Smooth muscle cell (in vitro differentiated cells): Measurements from ENCODE around the gene COL26A1. TPM values are rescaled to one million over a fixed set of nuclear protein-coding genes. Genes with fewer than 3 reads are reported as not detected.
A peak's percentile ranks its signal among the peaks of the same experiment; 100 is the strongest.

Source experiments
- DNase-seq: peaks from one replicate; lab custom pipeline; 2025; ENCODE audit not compliant: unreplicated experiment; lab: John Stamatoyannopoulos, UW
- H2AFZ ChIP-seq: fragments of 200-600 bp; sonication (generic); 2 replicates; pipeline ENCODE4 v1.6.0; 2016; ENCODE audit warnings: antibody characterized with exemption, low read depth, mild to moderate bottlenecking
- H3F3A ChIP-seq: fragments of 200-600 bp; sonication (generic); 2 replicates; pipeline ENCODE4 v1.6.0; 2017; ENCODE audit warnings: antibody characterized with exemption, low read depth
- H3K27ac ChIP-seq: fragments of 200-600 bp; sonication (generic); 2 replicates; pipeline ENCODE4 v1.5.1; 2016; ENCODE audit warnings: low read depth, mild to moderate bottlenecking
- H3K27me3 ChIP-seq: fragments of 200-600 bp; sonication (generic); 2 replicates; pipeline ENCODE4 v1.6.1; 2016; ENCODE audit warnings: low read depth, mild to moderate bottlenecking
- H3K36me3 ChIP-seq: fragments of 200-600 bp; sonication (generic); 2 replicates; pipeline ENCODE4 v1.5.1; 2016; ENCODE audit warnings: low read depth
- H3K4me1 ChIP-seq: fragments of 200-600 bp; sonication (generic); 2 replicates; pipeline ENCODE4 v1.5.1; 2016; ENCODE audit warnings: low read depth
- H3K4me2 ChIP-seq: fragments of 200-600 bp; sonication (generic); 2 replicates; pipeline ENCODE4 v1.6.0; 2016; ENCODE audit warnings: mild to moderate bottlenecking
- H3K4me3 ChIP-seq: fragments of 200-600 bp; sonication (generic); 2 replicates; pipeline ENCODE4 v1.5.1; 2016; ENCODE audit warnings: mild to moderate bottlenecking
- H3K79me2 ChIP-seq: fragments of 200-600 bp; sonication (generic); 2 replicates; pipeline ENCODE4 v1.6.0; 2016; ENCODE audit warnings: low read depth, mild to moderate bottlenecking
- H3K9ac ChIP-seq: fragments of 200-600 bp; sonication (generic); 2 replicates; pipeline ENCODE4 v1.6.0; 2016; ENCODE audit warnings: low read depth
- H3K9me3 ChIP-seq: fragments of 200-600 bp; sonication (generic); replicated peaks from 2 replicates; pipeline ENCODE4 v1.5.1; 2016; ENCODE audit warnings: low read depth
- H4K20me1 ChIP-seq: fragments of 200-600 bp; sonication (generic); 2 replicates; pipeline ENCODE4 v1.6.0; 2016; ENCODE audit warnings: low read depth
- CTCF ChIP-seq: fragments of 200-600 bp; sonication (generic); IDR thresholded peaks from 2 replicates; pipeline ENCODE4 v1.5.1; 2017; ENCODE audit warnings: borderline replicate concordance, mild to moderate bottlenecking, antibody characterized with exemption; ENCODE audit not compliant: insufficient read depth, poor library complexity, severe bottlenecking
- WGBS: methylation state at CpG from one replicate; pipeline ENCODE4 v1.1.7; 2016; ENCODE audit warnings: low lambda C conversion rate; 5-methylcytosine and 5-hydroxymethylcytosine counted together
- polyA plus RNA-seq: library from polyadenylated mRNA; unstranded; fragments of >200 nt; fragmentation: Nextera tagmentation; extraction: Ambion mirVana; gene quantifications from 2 replicates; pipeline ENCODE4 v1.2.1, GENCODE V29; 2016
- total RNA-seq: library from RNA; depleted of rRNA; stranded (reverse); fragments of >200 nt; gene quantifications from 2 replicates; pipeline ENCODE4 v1.2.3, GENCODE V29; 2014

Gene COL26A1
- total and polyA plus RNA-seq, 2 experiments from 2014 or later: 4.9 to 13.2 TPM

- Histone ChIP-seq H3K9me3 (no peaks in the 10 kb centered on the region), H3K9ac (peak overlapping the region; percentile 43), H3K4me3 (peak overlapping the region; percentile 77), H3K79me2 (no peaks in the 10 kb centered on the region), H2AFZ (peak overlapping the region; percentile 97), H3K27me3 (peaks cover 8% of the 10 kb centered on the region), H3K4me2 (peak overlapping the region; percentile 97), H3F3A (peaks cover 6% of the 10 kb centered on the region), H3K27ac (no peak overlapping the region), H3K4me1 (peaks cover 5% of the 10 kb centered on the region), H4K20me1 (no peaks in the 10 kb centered on the region), H3K36me3 (no peaks in the 10 kb centered on the region)
- no peak for DNase-seq
- WGBS: 3% methylated on average over 7 of the region's 46 CpGs
- TF ChIP-seq CTCF: no peak
Observed at GRCh38 chr7:101363196-101363733, 590 bp downstream of the COL26A1 start.

DNA sequence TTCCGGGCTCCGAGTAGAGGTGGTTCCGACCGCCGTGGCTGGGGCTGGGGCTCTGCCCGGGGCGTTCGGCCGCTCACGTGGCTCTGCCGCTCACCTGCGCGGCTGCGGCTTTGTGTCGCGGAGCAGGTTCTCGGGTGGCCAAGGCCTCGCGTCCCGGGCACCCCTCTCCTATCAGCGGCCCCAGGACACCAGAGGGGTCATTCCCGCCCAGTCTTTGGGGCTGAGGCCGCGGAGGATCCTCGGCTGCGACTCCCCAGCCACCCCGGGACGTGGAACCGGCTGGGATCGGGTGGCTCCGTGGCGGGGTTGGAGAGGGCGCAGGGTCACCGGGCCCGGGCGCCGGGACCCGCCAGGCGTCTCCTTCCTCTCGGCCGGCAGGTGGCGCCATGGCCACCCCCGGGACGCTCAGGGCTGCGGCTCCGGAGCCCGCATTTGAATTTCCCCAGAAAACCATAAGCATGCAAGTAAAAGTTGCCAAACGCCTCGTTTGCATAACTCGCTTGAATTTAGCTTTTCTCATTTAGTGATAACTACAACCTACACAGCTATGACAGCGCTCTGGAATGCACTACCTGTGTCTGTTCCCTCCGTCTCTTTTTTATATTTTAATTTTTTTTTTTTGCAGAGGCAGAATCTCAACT lies 1.2 kb downstream of the COL26A1 start:
- H3K4me1 ChIP-seq: peaks cover 5% of the 10 kb centered on the region
- no peaks in the 10 kb centered on the region for H3K79me2 ChIP-seq
- H4K20me1 ChIP-seq: no peaks in the 10 kb centered on the region
- H3K4me2 ChIP-seq: peak overlapping the region; percentile 97
- no peaks in the 10 kb centered on the region for H3K36me3 ChIP-seq
- 2% methylated on average over 51 of the region's 52 CpGs for WGBS
- H3K27ac ChIP-seq: peak overlapping the region; percentile 70
- H3F3A ChIP-seq: peaks cover 6% of the 10 kb centered on the region
- peaks cover 8% of the 10 kb centered on the region for H3K27me3 ChIP-seq
- no peaks in the 10 kb centered on the region for H3K9me3 ChIP-seq
- peak; percentile 33 for DNase-seq
- H3K4me3 ChIP-seq: peak overlapping the region; percentile 77
- peak overlapping the region; percentile 97 for H2AFZ ChIP-seq
- peak overlapping the region; percentile 43 for H3K9ac ChIP-seq
- TF ChIP-seq CTCF: peak; percentile 87

DNA sequence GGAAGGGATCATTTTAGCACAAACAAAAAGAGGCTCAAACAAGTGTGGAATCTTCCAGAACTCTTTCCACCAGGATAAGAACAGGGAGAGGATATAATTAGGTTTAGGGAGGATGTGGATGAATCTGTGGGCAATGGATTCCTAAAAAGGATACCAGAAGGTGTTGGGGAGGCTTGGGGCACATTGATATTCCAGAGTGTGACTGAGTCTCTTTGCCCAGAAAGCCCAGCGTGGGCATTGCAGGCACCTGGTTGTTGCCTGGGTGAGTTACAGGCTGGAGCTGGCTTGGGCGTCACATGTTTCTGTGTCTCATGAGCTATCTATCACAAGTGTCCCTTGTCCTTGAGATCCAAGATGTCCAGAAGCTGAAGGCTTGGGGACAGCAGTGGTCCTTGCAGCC lies 3.3 kb downstream of the COL26A1 start:
- Histone ChIP-seq H3K27ac (no peak overlapping the region), H3K27me3 (peaks cover 8% of the 10 kb centered on the region), H4K20me1 (no peaks in the 10 kb centered on the region), H3K4me1 (peaks cover 5% of the 10 kb centered on the region), H2AFZ (no peak overlapping the region), H3K9ac (no peak overlapping the region), H3K79me2 (no peaks in the 10 kb centered on the region), H3K9me3 (no peaks in the 10 kb centered on the region), H3K4me2 (no peak overlapping the region), H3K4me3 (no peak overlapping the region), H3K36me3 (no peaks in the 10 kb centered on the region), H3F3A (peaks cover 6% of the 10 kb centered on the region)
- TF ChIP-seq CTCF: no peak
- 93% methylated on average over 2 of the region's 2 CpGs for WGBS
- DNase-seq: no peak

GRCh38 chr7:101367676-101368075 lies 5.0 kb downstream of the COL26A1 start:
- H3F3A ChIP-seq: peaks cover 6% of the 10 kb centered on the region
- no peak overlapping the region for H3K4me3 ChIP-seq
- peaks cover 3% of the 10 kb centered on the region for H3K27me3 ChIP-seq
- no peaks in the 10 kb centered on the region for H3K9me3 ChIP-seq
- TF ChIP-seq CTCF: no peak
- DNase-seq: no peak
- H3K27ac ChIP-seq: peak overlapping the region; percentile 10
- 35% methylated on average over 1 of the region's 1 CpG for WGBS
- no peaks in the 10 kb centered on the region for H4K20me1 ChIP-seq
- H3K79me2 ChIP-seq: no peaks in the 10 kb centered on the region
- no peak overlapping the region for H3K4me2 ChIP-seq
- H2AFZ ChIP-seq: no peak overlapping the region
- peaks cover 5% of the 10 kb centered on the region for H3K4me1 ChIP-seq
- H3K36me3 ChIP-seq: no peaks in the 10 kb centered on the region
- H3K9ac ChIP-seq: no peak overlapping the region
